GM12873 (cell line): Measurements from ENCODE around the gene COX4I1.
A peak's percentile ranks its signal among the peaks of the same experiment; 100 is the strongest.

Source experiments
- TF ChIP-seq, protein P1 (sequence below): IDR thresholded peaks from 2 replicates; pipeline ENCODE4 v1.5.1; 2012; ENCODE audit warnings: low read depth, mild to moderate bottlenecking, moderate library complexity, low read length, control low read depth; ENCODE audit not compliant: insufficient read depth; ENCODE audit errors: missing control alignments

The COX4I1 gene

DNA sequence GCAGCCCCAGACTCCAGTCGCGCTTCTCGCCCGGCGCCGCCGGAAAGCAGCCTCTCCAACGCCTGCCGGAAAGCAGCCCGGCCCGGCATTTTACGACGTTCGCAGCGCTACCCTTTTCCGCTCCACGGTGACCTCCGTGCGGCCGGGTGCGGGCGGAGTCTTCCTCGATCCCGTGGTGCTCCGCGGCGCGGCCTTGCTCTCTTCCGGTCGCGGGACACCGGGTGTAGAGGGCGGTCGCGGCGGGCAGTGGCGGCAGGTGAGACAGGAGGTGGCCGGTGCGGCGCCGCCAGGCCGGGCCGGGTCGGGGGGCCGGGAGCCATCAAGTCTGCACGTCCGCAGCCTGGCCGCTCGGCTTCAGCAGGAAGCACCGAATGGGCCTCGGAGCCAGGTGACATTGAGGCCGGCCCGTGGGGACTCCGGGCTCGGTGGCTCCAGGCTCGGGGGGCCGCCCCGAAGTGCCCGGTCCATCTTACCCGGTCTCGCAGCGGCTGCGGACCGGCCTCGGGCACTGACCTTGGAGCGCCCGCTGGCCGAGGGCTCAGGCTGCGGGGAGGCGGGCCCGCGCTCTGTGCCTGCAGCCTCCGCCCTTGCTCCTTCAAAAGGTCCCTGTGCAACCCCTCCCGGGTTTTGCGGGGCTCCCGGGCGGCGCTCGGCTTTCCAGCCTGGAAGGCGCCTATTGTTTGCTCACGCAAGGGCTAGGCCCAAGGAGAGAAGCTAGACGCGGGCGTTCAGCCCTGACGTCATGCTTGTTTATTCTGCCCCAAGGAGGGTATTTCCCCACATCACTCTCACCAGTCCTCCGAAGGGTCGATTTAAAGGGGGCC, at the start of gene COX4I1, which contains the start of gene EMC8:
Gene COX4I1 (plus strand): TSS at position 199 of the 824 bp plus-strand sequence. CDS start 1,511 bp downstream, outside the sequence.
Gene EMC8 (minus strand): TSS at position 48 of the 824 bp plus-strand sequence. CDS start 249 bp downstream, outside the sequence.
- TF ChIP-seq, protein P1, sequence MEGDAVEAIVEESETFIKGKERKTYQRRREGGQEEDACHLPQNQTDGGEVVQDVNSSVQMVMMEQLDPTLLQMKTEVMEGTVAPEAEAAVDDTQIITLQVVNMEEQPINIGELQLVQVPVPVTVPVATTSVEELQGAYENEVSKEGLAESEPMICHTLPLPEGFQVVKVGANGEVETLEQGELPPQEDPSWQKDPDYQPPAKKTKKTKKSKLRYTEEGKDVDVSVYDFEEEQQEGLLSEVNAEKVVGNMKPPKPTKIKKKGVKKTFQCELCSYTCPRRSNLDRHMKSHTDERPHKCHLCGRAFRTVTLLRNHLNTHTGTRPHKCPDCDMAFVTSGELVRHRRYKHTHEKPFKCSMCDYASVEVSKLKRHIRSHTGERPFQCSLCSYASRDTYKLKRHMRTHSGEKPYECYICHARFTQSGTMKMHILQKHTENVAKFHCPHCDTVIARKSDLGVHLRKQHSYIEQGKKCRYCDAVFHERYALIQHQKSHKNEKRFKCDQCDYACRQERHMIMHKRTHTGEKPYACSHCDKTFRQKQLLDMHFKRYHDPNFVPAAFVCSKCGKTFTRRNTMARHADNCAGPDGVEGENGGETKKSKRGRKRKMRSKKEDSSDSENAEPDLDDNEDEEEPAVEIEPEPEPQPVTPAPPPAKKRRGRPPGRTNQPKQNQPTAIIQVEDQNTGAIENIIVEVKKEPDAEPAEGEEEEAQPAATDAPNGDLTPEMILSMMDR, result no peak

DNA sequence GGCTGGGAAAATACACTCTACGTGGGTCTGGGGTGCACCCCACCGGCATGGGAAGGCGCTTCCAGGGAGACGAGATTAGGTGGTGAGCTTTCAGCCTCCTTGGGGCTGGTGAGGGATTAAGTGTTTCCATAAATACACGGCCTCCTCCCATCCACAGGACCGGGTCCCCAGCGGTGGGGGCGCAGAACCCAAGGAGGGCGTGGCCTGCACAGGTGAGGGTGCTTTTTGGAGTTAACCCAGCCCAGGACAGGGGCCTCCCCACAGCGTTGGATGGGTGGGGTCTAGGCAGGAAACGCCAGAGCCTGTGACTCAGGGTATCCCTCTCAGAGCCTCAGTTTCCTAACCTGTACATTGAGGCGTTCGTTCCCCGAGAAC, 49.7 kb upstream of the COX4I1 start:
- TF ChIP-seq, protein P1, result no peak

DNA sequence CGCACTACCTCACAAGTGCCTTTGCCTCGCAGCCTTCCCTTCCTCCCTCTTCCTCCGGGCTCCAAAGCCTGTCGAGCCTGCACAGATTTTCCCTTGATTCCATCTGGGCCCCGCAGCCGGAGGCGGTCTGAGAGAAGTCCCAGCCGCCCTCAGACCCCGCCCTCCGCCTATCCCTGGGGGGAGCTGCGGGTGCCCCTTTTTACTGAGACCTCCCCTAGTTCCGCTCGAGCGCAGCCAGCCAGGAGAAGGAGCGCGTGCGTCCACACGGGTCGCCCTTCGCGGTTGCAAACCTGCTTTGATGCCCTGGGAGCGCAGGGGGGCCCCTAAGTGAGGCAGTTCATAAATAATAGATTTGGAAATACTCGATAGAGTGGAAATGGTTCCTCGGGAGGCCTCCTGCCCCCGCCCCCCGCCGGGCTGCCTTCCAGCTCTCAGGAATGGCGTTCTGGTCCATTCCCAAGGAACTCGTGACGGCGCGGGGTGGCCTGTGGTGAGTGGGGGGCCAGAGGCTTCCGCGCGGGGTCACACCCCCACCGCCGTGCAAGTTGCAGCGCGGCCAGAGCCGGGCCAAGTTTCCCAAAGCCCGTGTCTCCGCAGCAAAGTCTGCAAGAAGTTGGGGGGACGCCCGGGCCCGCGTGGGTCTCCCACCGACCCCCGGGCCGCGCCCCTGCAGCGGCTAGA, 49.2 kb upstream of the COX4I1 start:
- TF ChIP-seq, protein P1, result peak; percentile 29

DNA sequence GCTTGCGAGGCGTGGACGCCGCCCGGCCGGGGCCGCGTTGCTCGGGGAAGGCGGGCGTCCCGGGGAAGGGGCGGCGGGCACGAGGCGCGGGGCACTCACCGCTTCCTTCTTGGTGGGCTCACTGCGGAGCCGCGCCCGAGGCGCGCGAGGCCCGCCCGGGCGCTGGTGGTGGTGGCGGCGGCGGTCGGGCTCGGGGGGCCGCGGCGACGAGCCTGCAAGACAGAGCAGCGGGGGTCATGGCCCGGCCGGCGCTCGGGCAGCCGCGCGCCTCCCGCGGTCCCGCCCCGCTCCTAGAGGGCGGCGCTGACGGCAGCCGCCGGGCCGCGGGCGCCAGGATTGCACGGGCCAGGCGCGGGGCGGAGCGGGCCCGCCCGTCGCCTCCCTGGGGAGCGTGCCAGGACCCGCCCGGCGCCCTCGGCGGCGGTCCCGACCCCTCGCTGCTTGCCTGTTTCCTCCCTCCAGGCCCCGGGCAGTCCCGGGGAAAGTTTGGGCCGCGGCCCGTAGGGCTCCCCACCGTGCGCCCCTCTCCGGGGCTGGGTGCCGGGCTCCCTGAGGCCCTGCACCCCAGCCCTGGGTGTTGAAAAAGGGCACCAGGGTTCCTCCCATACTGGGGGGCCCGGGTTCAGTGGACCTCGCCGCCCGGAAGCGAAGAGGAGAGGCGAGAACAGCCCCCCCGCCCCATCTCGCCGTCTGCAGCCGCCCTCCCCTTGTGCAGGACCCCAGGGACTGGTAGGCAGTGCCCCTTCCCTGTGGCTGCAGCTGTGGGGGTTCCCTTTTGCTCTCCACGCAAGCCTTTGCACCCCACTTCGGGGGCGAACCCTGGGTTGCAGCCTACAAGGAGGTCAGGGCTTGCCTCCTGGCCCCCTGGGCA, 48.4 kb upstream of the COX4I1 start, which contains the start of gene C16orf74:
Gene C16orf74 (minus strand): TSS at position 270 of the 871 bp plus-strand sequence. CDS start 15,879 bp downstream, outside the sequence.
- TF ChIP-seq, protein P1, result no peak

DNA sequence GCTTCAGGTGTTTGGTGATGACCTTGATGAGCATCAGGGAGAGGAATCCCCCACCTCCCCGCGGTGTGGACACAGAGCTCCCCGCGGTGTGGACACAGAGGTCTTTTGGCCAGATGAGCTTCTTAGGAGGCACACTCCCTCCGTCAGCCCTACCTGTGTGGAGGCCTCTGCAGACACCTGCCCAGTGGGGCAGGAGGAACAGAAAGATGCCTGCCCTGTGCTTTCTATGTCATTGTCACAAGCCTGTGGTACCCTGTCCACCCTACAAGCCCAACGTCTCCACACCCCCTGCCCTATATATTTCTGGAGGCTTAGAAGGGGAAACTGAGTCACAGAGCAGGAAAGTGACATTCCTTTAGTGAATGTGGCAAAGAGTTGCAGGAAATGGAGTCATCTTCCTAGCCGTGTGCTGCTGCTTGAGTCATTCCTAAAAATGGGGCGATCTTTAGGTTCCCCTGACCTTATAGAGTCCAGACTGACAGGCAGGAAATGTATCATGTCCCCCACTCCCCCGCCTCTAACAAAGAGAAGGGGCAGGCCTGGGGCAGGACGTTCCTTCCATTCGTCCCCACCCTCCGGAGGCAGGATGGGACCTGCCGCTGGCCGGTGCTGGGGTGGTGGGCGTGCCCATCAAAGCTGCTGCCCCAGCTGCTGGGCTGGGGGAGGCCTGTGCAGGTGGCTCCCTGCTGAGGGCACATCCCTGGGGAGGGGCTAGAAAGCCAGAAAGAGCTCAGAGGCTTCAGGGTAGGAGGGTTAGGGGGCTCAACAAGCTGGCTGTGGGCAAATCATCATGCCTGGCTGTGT, 47.6 kb upstream of the COX4I1 start:
- TF ChIP-seq, protein P1, result no peak

DNA sequence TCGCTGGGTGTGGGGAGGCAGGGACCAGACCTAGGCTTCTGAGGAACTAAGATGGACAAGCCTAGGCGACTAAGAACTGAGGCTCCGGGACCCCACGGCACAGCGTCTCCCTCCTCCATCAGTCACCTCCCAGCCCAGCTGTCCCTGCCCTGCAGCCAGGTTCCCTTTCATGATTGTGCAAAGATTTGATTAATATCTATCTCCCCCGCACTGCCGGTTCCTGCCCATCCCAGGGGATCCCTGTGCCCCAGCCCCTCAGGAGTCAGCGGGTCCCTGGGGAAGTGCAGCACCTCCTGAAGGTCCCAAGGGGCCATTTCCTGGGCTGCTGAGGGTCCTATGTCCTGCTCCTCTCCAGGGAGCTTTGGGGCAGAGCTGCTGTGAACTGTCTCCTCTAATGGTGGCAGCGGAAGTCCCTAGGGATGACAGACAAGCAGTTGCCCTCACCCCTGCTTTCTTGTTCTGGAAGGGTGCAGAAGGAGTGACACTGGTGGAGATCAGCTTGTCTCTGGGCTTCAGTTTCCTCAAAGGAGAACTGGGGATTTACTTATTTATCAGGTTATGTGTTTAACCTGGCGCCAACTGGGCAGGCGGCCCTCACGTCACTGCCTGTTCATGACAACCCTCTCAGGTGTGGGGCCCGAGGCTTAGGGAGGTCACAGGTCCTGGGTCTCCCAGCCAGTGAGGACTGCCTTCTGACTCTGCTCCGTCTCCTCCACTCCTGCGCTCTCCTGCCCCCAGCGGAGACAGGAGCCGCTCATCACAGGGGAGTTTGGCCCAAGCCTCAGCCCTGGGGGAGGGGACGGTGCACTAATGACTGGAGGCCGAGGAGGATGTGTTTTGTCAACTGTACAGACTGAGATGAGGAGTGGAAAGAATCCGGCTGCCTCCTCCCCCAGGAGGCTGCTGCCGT, 46.7 kb upstream of the COX4I1 start:
- TF ChIP-seq, protein P1, result peak; percentile 54
